Measurements from ENCODE around the gene IGFBP5.

- TF ChIP-seq POLR2AphosphoS5 (IDR thresholded peaks at IDR 0.05; ENCODE audit: borderline replicate concordance, low read depth, low read length) (no peak), EZH2 (IDR thresholded peaks at IDR 0.05) (no peak), FOXP2 (optimal IDR thresholded peaks at IDR 0.05; ENCODE audit: control extremely low read depth, extremely low read length, insufficient read depth) (no peak)
Measured at GRCh38 chr2:216672466-216672865, 22.9 kb downstream of the IGFBP5 start.

All from SK-N-MC (cell line).